GM19099 (cell line): ENCODE measurements around the gene MAG.

Source experiments
- POLR2A ChIP-seq: IDR thresholded peaks from 3 replicates; pipeline ENCODE4 v1.6.1; 2011; ENCODE audit warnings: low read depth; ENCODE audit not compliant: insufficient read length; ENCODE audit errors: extremely low read depth

Gene MAG, protein sequence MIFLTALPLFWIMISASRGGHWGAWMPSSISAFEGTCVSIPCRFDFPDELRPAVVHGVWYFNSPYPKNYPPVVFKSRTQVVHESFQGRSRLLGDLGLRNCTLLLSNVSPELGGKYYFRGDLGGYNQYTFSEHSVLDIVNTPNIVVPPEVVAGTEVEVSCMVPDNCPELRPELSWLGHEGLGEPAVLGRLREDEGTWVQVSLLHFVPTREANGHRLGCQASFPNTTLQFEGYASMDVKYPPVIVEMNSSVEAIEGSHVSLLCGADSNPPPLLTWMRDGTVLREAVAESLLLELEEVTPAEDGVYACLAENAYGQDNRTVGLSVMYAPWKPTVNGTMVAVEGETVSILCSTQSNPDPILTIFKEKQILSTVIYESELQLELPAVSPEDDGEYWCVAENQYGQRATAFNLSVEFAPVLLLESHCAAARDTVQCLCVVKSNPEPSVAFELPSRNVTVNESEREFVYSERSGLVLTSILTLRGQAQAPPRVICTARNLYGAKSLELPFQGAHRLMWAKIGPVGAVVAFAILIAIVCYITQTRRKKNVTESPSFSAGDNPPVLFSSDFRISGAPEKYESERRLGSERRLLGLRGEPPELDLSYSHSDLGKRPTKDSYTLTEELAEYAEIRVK

DNA sequence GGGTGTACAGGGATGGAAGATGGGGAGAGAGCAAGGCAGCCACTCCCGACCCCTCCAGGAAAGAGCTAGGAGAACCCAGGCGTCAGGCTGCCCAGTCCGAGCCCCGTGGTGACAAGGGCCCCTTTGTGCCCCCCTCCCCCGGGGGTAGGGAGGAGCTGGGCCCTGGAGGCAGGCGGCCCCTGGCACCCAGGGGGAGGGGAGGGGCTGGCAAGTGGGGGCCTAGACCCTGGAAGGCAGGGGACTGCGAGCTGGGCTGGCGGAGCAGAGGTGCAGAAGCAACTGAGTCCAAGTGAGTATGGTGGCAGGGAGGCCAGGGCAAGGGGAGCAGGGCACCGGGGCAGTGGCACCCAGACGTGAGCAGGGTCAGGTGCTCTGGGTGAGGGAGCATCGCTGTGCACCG, at the start of gene MAG:
Gene MAG (plus strand): TSS at position 246 of the 400 bp plus-strand sequence. CDS start 3,248 bp downstream, outside the sequence.
- no peak for TF ChIP-seq POLR2A

DNA sequence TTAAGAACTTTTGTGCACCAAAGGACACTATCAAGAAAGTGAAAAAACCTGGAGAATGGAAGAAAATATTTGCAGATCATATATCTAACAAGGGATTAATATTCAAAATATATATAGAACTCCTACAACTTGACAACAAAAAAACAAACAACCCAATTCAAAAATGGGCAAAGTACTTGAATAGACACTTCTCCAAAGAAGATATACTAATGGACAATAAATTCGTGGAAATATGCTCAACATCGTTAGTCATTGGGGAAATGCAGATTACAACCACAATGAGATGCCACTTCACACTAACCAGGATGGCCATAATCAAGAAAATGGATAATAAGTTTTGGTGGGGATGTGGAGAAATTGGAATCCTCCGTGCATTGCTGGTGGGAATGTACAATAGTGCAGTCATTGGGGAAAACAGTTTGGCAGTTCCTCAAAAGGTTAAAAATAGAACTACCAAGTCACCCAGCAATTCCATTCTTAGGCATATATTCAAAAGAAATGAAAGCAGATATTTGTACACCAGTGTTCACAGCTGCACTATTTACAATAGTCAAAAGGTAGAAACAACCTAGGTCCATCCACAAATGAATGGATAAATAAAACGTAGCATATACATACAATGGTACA, 45.4 kb upstream of the MAG start:
- TF ChIP-seq POLR2A, result no peak

DNA sequence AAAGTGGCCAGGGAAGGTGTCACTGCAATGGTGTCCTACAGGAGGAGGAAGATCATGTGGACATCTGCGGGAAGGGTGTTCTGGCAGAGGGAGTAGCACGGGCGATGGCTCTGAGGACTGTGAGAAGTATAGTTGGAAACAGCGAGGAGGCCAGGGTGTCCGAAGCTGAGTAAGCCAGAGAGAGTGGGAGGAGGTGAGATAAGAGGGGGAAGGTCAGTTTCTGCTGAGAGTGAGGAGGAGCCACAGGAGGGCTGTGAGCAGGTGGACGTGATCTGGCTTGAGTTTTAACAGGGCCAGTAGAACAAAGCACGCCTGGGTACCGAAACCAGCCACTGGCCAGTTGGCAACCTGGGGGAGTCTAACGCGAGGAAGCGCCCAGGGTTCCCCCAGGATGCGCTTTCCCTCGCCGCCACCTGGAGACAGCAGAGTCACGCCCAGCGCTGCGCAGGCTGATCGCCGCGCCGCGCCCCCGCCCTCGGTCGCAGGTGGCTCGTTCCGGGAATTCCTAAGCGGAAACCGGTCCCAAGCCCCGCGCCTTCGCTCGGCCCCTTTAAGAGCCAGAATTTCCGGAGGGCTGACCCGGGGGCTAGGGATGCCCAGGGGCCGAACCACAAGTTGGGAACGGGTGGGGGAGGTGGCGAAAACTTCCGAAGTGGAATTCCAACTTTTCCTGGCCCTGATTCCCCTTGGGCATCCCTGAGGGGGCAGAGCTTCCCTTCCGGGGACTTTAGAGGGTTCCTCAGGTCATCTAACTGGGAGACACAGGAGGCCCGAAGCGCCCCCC, 44.2 kb upstream of the MAG start:
- peak; percentile 33 for TF ChIP-seq POLR2A

DNA sequence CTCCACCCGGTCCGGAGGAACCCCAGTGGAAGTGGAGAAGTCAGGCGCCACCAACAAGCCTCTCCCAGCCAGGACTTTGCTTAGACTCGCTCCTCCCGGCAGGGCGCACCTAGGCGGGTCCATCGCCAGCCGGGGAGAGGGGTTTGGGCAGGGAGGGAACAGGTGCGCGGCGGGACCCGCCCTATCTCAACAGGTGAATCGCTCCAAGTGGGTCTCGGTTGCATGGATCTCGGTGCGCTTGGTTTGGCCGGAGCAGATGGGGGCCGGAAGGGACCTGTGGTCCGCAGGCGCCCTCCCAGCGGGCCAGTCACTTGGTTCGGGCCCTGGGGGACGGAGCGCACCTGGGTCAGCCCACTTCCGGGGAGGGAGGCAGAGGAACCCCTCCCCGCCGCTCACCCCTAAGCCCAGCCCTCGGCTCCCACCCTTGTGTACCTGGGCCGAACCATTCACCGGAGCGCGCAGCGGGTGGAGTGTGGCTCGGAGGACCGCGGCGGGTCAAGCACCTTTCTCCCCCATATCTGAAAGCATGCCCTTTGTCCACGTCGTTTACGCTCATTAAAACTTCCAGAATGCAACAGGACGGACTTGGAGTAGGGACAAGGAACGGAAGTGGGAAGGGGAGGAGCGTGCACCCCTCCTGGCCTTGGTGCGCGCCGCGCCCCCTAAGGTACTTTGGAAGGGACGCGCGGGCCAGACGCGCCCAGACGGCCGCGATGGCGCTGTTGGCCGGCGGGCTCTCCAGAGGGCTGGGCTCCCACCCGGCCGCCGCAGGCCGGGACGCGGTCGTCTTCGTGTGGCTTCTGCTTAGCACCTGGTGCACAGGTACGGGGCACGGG, 43.4 kb upstream of the MAG start, which contains the start of gene LSR:
Gene LSR (plus strand): TSS at position 693 of the 836 bp plus-strand sequence. CDS start 21 bp downstream, at position 714.
- peak; percentile 97 for TF ChIP-seq POLR2A

DNA sequence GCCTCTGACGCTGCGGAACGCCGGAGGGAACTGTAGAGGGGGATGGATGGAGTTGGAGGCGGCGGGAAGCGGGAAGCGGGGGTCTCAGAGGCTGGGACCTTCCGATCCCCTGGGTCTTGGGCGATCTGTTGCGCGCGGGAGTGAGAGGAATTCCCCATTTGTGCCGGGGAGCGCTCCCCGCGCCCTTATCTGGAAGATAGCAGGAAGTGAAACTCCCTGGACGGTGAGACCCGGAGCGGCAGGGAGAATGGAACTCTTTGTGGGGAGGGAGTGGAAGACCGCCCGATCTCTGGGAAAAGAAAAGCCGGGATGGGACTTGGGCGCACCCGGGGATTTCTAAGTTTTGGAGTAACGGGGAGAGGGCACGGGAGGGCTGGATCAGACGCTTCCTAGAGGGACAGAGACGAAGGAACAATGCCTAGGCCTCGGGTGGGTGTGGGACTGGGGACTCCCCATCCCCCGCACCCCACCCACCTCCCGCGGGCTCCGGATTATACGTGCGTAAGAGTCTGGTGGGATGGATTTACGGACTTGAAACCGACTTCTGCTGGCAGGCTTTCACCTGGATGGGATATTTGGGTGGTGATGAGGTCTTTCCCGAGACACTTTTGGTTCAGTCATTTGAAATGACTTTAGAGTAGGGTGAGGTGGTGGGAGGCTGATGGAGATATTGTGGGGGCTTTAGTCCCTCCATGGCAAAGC, 42.7 kb upstream of the MAG start:
- TF ChIP-seq POLR2A, result no peak

DNA sequence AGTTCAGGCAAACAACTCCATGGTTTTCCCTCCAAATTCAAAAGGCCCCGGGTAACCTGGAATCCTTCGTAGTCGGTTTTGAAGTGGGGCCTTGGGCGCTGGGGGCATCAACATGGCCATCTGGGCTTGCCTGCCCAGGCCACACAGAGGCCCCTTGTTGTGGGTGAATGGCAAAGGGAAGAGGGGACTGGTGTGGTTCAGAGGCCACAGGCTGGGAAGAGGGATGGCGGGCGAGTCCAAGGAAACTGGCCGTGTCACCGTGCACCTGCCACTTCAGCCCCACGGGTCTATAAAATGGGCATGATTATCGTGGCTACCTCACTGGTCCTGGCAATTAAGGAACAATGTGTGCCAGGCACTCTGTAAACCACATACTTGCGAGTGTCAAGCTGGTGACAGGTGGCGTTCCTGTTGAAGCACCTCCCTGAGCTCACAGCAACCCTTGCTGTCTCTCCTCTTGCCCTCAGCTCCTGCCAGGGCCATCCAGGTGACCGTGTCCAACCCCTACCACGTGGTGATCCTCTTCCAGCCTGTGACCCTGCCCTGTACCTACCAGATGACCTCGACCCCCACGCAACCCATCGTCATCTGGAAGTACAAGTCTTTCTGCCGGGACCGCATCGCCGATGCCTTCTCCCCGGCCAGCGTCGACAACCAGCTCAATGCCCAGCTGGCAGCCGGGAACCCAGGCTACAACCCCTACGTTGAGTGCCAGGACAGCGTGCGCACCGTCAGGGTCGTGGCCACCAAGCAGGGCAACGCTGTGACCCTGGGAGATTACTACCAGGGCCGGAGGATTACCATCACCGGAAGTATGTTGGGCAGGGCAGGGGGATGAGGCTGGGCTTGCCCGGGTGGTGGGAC, 41.9 kb upstream of the MAG start:
- no peak for TF ChIP-seq POLR2A

DNA sequence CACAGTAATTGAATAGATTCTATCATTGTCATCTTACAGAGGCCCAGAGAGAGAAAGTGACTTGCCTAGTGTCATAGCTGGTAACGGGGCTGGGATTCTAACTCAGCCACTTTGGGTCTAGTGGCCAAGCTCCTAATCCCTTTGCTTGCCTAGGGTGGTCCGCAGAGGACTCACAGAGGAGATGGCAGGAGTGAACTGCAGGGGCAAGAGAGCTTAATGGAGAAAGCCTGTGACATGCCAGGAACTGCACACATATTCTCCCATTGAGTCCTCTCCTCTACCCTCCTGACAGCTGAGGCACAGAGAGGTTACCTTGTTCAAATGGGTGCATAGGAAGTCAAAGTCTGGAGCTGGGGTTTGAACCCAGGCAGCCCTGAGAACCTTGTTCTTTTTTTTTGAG, 40.5 kb upstream of the MAG start:
- TF ChIP-seq POLR2A, result no peak

DNA sequence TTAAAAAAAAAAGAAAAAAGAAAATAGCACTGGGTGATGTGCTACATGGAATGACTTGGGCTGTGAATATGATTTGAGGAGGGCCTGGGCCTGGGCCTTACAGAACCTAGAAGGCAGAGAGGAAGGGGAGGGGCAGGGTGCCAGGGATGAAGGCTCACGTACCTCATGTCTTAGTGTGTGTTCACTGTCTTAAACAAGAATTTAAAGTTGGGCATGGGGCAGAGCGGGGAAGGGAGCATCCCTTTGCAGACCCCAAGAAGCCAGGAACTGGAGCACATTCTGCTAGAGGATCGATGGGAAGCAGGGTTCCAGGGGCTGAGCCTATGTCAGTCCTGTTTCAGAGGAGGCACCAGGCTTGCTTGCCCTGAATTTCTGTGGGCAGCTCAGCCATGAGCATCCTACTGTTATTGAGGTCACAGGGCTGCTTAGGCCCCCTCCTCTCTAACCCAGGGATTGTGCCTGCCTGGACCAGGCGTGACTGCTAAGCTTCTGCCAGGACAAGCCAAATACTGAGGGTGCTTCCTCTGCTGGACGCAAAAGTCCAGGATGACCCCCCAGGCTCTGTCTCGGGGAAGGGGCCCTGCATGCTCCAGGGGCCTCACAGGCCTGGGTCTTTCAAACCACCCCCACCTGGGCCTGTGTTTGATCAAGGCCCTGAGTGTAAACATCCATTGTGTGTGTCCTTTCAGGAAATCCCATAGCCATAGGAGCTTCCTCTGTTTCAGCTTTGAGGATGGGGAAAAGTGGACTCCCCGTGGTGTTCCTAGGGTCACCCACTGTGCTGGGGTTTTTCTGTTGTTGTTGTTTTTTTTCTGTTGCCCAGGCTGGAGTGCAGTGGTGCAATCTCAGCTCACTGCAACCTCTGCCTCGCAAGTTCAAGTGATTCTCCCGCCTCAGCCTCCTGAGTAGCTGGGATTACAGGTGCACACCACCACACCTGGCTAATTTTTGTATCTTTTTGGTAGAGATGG, 38.4 kb upstream of the MAG start:
- no peak for TF ChIP-seq POLR2A

DNA sequence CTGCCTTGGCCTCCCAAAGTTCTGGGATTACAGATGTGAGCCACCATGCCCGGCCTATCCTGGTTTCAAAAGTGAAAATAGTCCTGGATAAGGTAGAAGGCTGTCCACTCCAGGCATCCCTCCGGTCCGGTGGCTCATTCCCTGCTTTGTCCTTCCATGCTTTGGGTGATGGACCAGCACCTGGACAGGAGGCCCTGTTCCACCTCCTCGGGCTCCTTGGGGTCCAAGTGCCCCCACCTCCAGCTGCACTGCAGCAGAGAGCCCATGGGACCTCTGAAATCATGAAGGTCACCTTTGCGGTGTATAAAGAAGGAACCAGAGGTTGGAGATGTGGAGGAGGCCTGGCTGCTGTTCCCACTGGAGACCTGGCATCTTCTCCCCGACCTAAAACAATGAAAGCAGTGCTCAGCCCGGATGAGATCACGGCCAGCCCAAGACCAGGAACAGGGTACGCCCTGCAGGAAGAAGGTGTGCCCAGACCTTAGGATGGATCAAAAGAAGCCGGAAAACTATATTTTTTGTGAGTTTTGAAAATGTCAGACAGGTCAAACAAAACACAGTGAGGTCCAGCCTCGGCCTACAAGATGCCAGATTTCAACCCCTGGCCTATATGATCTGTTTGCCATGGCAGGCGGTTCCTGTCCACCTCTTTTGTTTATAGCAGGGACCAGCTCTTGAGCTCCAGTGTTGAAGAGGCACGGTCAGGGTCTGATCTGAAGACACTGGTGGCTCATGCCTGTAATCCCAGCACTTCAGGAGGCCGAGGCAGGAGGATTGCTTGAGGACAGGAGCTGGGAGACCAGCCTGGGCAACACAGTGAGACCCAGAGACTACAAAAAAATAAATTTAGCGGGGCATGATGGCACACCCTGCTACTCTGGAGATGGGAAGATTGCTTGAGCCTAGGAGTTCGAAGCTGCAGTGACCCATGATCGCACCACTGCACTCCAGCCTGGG, 37.3 kb upstream of the MAG start:
- no peak for TF ChIP-seq POLR2A

DNA sequence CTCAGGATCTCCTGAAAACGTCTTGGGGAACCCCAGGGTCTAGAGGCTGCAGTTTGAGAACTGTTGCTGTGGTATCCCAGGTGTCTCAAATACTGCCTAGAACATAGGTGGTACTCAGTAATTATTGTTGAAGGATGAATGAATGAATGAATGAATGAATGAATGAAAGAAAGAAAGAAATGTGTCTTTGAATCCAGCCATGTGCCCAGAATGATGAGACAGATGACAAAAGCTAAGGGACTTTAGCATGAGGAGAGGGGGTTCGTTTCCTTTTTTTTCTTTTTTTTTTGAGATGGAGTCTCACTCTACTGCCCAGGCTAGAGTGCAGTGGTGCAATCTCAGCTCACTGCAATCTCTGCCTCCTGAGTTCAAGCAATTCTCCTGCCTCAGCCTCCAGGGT, 35.4 kb upstream of the MAG start:
- no peak for TF ChIP-seq POLR2A

DNA sequence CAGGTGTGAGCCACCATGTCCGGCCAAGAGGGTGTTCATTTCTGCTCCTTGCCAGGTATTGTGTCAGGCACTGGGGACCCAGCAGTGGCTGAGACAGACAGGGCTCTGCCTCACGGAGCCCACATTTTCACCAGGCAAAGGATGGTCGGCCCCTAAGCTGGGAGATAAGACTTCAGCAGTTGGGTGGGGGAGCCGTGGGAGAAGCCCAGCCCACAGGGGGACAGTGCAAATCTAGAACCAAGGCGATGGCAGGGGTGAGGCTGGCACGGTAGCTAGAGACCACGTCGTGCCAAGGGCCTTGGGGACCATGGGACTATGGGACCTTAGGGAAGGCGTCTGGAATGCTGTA, 34.9 kb upstream of the MAG start:
- TF ChIP-seq POLR2A, result no peak
